Loucy (cell line): ENCODE measurements around the gene PIK3CD.

Experiments
- H2AFZ ChIP-seq: fragments of 200-600 bp; sonication (generic); 2 replicates; pipeline ENCODE4 v1.6.0; 2016; ENCODE audit warnings: antibody characterized with exemption, mild to moderate bottlenecking, low read length, moderate library complexity
- H3F3A ChIP-seq: fragments of 200-600 bp; 2 replicates; pipeline ENCODE4 v1.6.0; 2016; ENCODE audit warnings: antibody characterized with exemption, low read depth, mild to moderate bottlenecking
- H3K27me3 ChIP-seq: fragments of 200-600 bp; sonication (generic); 2 replicates; pipeline ENCODE4 v1.6.1; 2014; ENCODE audit warnings: low read length, mild to moderate bottlenecking; ENCODE audit not compliant: insufficient read depth, poor library complexity, severe bottlenecking
- H3K36me3 ChIP-seq: fragments of 200-600 bp; sonication (generic); 2 replicates; pipeline ENCODE4 v1.6.1; 2016; ENCODE audit warnings: low read length; ENCODE audit not compliant: insufficient read depth
- H3K4me1 ChIP-seq: fragments of 200-600 bp; sonication (generic); 2 replicates; pipeline ENCODE4 v1.5.1; 2014; ENCODE audit warnings: low read length, mild to moderate bottlenecking; ENCODE audit not compliant: insufficient read depth, poor library complexity, severe bottlenecking
- H3K4me2 ChIP-seq: fragments of 200-600 bp; sonication (generic); 2 replicates; pipeline ENCODE4 v1.6.0; 2014; ENCODE audit warnings: antibody characterized with exemption, low read length, low read depth, mild to moderate bottlenecking; ENCODE audit not compliant: poor library complexity, severe bottlenecking
- H3K4me3 ChIP-seq: fragments of 200-600 bp; sonication (generic); 2 replicates; pipeline ENCODE4 v1.5.1; 2014; ENCODE audit warnings: low read length, mild to moderate bottlenecking, mixed read lengths; ENCODE audit not compliant: poor library complexity, severe bottlenecking
- H3K79me2 ChIP-seq: fragments of 200-600 bp; sonication (generic); 2 replicates; pipeline ENCODE4 v1.6.1; 2014; ENCODE audit warnings: low read length; ENCODE audit not compliant: insufficient read depth
- H3K9ac ChIP-seq: fragments of 200-600 bp; sonication (generic); 2 replicates; pipeline ENCODE4 v1.6.0; 2014; ENCODE audit warnings: mild to moderate bottlenecking, low read depth, low read length, moderate library complexity; ENCODE audit not compliant: poor library complexity, severe bottlenecking
- H3K9me2 ChIP-seq: fragments of 200-600 bp; sonication (generic); replicated peaks from 2 replicates; pipeline ENCODE4 v1.6.1; 2016; ENCODE audit warnings: low read depth, low read length, mixed read lengths
- H3K9me3 ChIP-seq: fragments of 200-600 bp; sonication (generic); 2 replicates; pipeline ENCODE4 v1.6.1; 2014; ENCODE audit warnings: mild to moderate bottlenecking, antibody characterized with exemption, low read length, low read depth; ENCODE audit not compliant: insufficient read depth
- H4K20me1 ChIP-seq: fragments of 200-600 bp; sonication (generic); 2 replicates; pipeline ENCODE4 v1.6.0; 2014; ENCODE audit warnings: antibody characterized with exemption, low read length, mild to moderate bottlenecking; ENCODE audit not compliant: insufficient read depth, poor library complexity, severe bottlenecking
- CTCF ChIP-seq: fragments of 200-600 bp; sonication (generic); conservative IDR thresholded peaks from 2 replicates; pipeline ENCODE4 v1.5.1; 2014; ENCODE audit warnings: mild to moderate bottlenecking, antibody characterized with exemption, low read length
- EZH2phosphoT487 ChIP-seq: fragments of 200-600 bp; IDR thresholded peaks from 2 replicates; pipeline ENCODE4 v1.6.1; 2018; ENCODE audit warnings: antibody characterized with exemption, mild to moderate bottlenecking, moderate library complexity, borderline replicate concordance

PIK3CD gene

GRCh38 chr1:9654051-9654833 lies 2.7 kb downstream of the PIK3CD start:
- H3K9ac ChIP-seq = no peak overlapping the region
- peaks cover 23% of the 10 kb centered on the region for H3K27me3 ChIP-seq
- no peaks in the 10 kb centered on the region for H3K9me2 ChIP-seq
- no peak overlapping the region for H2AFZ ChIP-seq
- H3K36me3 ChIP-seq = no peaks in the 10 kb centered on the region
- no peaks in the 10 kb centered on the region for H4K20me1 ChIP-seq
- H3K4me2 ChIP-seq = no peak overlapping the region
- H3K4me3 ChIP-seq = no peak overlapping the region
- no peaks in the 10 kb centered on the region for H3K9me3 ChIP-seq
- H3F3A ChIP-seq = no peaks in the 10 kb centered on the region
- H3K4me1 ChIP-seq = peaks cover 12% of the 10 kb centered on the region
- H3K79me2 ChIP-seq = no peaks in the 10 kb centered on the region
- TF ChIP-seq CTCF (no peak), EZH2phosphoT487 (no peak)

GRCh38 chr1:9654834-9655723 lies 3.5 kb downstream of the PIK3CD start:
- Histone ChIP-seq H3K4me3 (no peak overlapping the region), H2AFZ (no peak overlapping the region), H3K36me3 (no peaks in the 10 kb centered on the region), H4K20me1 (no peaks in the 10 kb centered on the region), H3K79me2 (no peaks in the 10 kb centered on the region), H3K9ac (no peak overlapping the region), H3F3A (no peaks in the 10 kb centered on the region), H3K4me2 (no peak overlapping the region), H3K27me3 (peaks cover 23% of the 10 kb centered on the region), H3K9me2 (no peaks in the 10 kb centered on the region), H3K4me1 (peaks cover 12% of the 10 kb centered on the region), H3K9me3 (no peaks in the 10 kb centered on the region)
- TF ChIP-seq EZH2phosphoT487 (no peak), CTCF (no peak)

GRCh38 chr1:9655836-9656235 lies 4.3 kb downstream of the PIK3CD start:
- Histone ChIP-seq H3F3A (no peaks in the 10 kb centered on the region), H4K20me1 (no peaks in the 10 kb centered on the region), H3K4me3 (no peak overlapping the region), H3K4me1 (peaks cover 12% of the 10 kb centered on the region), H3K9me2 (no peaks in the 10 kb centered on the region), H3K9ac (no peak overlapping the region), H2AFZ (no peak overlapping the region), H3K36me3 (no peaks in the 10 kb centered on the region), H3K9me3 (no peaks in the 10 kb centered on the region), H3K4me2 (no peak overlapping the region), H3K79me2 (no peaks in the 10 kb centered on the region), H3K27me3 (peaks cover 21% of the 10 kb centered on the region)
- no peak for TF ChIP-seq CTCF
